Smooth muscle cell of the brain vasculature (primary cell): ENCODE results near the gene ADH4.
"Not testable (repeated sequence)": the region's sequence is repeated elsewhere in the genome, so short reads cannot be mapped to it uniquely, and the experiment has no call there.

Experiments used
- DNase-seq: peaks from one replicate; pipeline ENCODE4 v3.0.0-alpha.2; 2012; ENCODE audit warnings: low read depth, low spot score

The ADH4 gene

DNA sequence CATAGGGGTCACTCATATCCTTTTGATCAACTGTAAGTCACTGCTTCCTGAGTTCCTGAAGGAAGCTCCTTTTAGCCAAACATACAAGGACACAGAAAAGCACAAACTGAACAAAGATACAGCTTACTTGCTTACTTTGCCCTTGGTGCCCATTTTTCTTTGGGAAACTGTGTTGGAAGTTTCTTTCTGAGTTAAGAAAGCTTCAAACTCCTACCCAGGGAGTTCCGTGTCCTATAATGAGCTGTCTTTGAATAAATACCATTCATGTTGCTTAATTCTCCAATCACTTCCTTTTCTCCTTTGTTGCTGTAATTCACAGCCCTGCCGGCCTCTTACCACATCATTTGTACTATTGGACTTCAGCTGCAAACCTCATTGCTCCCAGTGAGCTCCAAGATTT is at the start of gene ADH4:
Gene ADH4 (minus strand): TSS at position 228 of the 400 bp plus-strand sequence. CDS start 75 bp downstream, at position 153.
- DNase-seq = no peak

DNA sequence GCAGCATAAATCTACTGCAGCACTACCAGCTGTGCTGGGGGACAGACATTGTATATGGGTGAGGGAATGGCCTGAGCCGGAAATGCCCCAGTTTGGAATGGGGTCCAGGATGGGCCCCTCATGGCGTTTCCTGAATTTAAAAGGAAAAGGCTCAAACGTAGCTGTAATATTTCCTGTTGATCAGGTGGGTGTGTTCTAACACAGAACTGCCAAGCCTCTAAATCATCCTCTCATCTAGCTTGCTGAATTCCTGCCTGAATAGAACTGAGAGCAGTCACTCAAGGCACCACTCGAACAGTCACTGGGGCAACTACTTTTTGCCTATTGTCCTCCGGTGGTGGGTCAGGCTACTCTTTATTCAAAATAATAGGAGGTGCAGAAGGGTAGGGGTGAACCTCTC is 46.2 kb upstream of the ADH4 start:
- DNase-seq = no peak

- not testable (repeated sequence) for DNase-seq
Observed at GRCh38 chr4:99189900-99190299, 45.8 kb upstream of the ADH4 start.

- DNase-seq = no peak
Observed at GRCh38 chr4:99186029-99186428, 41.9 kb upstream of the ADH4 start.

- no peak for DNase-seq
Observed at GRCh38 chr4:99185581-99185980, 41.5 kb upstream of the ADH4 start.

DNA sequence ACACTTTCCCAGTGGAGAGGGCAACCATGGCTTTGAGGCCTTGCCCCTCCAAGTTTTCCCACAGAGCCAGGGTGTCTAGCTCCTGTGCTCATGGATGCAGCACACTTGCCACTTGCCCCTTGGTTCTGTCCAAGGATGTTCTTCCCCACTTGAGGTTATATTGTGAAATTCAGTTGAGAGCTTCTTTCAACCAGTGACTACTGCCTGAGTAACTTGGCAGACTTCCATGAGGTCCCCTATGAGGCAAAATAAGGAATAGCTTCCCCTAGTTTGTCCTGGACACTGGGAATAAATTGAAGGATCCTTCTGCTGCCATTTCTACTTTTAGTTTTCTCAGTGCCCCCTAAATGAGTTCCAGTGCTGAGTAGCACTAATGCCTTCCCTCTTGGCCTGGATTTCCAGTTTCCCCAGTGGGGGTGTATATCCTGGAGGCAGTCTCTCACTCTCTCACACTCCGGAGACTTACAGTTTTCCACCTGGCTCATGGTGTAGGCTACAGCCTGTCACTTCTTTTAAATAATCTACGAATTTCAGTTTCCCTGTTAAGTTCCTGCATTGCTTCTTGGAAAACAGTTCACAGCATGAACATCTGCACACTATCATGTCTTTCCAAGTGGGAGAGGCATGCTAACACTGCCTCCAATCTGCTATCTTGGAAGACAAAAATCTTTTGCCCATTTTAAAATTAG is 36.4 kb upstream of the ADH4 start:
- no peak for DNase-seq

- DNase-seq = no peak
Observed at GRCh38 chr4:99179626-99180025, 35.5 kb upstream of the ADH4 start.

GRCh38 chr4:99179178-99179577 is 35.1 kb upstream of the ADH4 start:
- DNase-seq = no peak

GRCh38 chr4:99166544-99166943 is 22.4 kb upstream of the ADH4 start:
- no peak for DNase-seq

DNA sequence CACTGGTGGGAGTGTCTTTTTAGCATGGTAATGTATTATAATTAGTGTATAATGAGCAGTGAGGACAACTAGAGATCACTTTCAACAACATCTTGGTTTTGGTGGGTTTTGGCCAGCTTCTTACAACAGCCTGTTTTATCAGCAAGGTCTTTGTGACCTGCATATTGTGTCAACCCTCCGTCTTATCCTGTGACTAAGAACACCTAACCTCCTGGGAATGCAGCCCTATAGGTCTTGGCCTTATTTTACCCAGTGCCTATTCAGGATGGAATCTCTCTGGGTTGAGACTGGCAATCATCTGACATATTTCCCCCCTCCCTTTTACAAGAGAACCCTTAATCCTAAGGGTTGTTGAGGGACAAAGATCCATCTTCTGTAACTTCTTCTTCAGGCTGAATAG is 21.9 kb upstream of the ADH4 start:
- no peak for DNase-seq

DNA sequence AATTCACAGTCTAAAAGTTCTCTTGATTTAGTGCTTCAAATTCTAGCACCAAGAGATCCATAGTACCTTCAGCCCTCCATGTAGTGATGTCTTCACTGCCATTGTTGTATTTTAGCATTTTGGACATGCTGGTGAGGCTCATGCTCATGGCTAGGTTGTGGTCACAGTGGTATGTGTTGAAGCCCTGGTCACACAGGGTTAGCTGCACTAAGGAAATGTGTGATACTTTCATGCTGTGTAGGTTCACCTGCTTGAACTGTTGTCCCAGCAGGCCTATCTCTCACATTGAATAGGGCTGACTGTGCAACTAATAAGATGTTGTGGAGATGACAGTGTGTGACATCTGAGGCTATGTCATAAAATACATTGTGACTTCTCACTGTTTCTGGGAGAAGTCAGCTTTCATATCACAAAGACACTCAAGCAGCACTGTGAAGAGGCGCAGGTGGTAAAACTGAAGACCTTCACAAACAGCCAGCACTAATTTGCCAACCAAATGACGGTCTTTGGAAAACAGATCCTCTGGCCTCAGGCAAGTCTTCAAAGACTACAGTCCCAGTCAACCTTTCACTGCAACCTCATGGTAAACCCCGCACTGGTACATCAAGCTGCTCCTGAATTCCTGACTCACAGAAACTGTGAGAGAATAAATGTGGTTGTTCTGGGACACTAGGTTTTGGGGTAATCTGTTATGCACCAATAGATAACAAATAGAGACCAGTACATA is 17.4 kb upstream of the ADH4 start:
- no peak for DNase-seq

- no peak for DNase-seq
Observed at GRCh38 chr4:99159699-99160098, 15.6 kb upstream of the ADH4 start.

GRCh38 chr4:99157478-99157935 is 13.4 kb upstream of the ADH4 start:
- DNase-seq = no peak

- DNase-seq = no peak
Observed at GRCh38 chr4:99156992-99157391, 12.9 kb upstream of the ADH4 start.

GRCh38 chr4:99154658-99155342 is 10.7 kb upstream of the ADH4 start:
- DNase-seq = no peak

GRCh38 chr4:99151995-99152394 is 7.9 kb upstream of the ADH4 start:
- no peak for DNase-seq

- no peak for DNase-seq
Observed at GRCh38 chr4:99151452-99151851, 7.4 kb upstream of the ADH4 start.

GRCh38 chr4:99149426-99150019 is 5.4 kb upstream of the ADH4 start:
- no peak for DNase-seq

- DNase-seq = no peak
Observed at GRCh38 chr4:99148550-99148949, 4.5 kb upstream of the ADH4 start.

DNA sequence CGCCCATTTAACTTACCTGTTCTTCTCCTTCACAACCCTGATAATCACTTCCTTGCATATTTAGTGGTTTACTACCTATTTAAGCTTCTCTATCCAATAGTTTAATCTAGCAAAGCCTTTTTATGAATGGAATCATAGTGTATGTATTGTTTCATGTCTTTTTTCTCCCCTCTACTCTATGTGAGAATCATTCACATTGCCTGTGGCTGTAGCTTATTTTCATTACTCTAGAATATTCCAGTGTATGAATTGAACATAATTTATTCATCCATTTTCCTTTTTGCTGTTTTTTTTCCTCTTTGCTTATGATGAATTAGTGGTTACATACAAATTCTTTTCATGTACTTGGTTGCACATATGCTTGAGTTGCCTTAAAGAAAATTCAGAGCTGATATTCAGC is 490 bp upstream of the ADH4 start:
- no peak for DNase-seq

GRCh38 chr4:99136329-99136728 is 7.8 kb downstream of the ADH4 start:
- DNase-seq = no peak

DNA sequence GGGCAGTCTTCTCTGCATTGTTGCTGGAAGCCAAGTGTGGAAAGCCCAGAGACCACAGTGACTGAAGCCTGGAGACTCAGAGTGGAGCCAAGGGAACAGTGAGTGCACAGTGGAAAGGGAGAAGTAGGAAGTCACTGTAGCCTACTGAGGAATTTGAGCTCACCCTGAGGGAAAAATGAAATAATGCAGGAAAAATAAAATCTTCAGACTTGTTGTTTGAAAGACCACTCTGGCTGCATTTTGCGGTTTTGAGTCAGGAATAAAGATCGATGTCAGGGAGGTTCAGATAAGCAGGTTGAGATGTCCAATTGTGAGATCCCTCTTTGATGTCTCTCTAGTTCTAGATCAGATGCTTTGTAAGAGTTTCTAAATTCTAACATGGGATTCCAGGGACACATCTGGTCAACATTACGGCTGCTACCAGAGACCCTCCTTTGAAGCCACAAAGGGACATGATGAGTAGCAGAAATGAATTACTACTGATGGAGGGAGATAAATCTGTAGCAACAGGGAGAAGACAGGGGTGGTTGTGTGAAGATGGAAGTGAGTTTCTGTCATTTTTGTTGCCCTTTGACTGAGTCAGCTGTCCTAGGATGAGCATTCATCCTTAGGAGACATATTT is 8.4 kb downstream of the ADH4 start:
- no peak for DNase-seq
